GM21619 (cell line): ENCODE results near the gene CCDC12.

Experiments used
- ATAC-seq: cut with Tn5 transposase; IDR thresholded peaks from one replicate; pipeline ENCODE4 v1.9.1; 2021; ENCODE audit not compliant: unreplicated experiment

CCDC12 gene

GRCh38 chr3:46958467-46959160, 17.9 kb downstream of the CCDC12 start:
- ATAC-seq, result no peak

DNA sequence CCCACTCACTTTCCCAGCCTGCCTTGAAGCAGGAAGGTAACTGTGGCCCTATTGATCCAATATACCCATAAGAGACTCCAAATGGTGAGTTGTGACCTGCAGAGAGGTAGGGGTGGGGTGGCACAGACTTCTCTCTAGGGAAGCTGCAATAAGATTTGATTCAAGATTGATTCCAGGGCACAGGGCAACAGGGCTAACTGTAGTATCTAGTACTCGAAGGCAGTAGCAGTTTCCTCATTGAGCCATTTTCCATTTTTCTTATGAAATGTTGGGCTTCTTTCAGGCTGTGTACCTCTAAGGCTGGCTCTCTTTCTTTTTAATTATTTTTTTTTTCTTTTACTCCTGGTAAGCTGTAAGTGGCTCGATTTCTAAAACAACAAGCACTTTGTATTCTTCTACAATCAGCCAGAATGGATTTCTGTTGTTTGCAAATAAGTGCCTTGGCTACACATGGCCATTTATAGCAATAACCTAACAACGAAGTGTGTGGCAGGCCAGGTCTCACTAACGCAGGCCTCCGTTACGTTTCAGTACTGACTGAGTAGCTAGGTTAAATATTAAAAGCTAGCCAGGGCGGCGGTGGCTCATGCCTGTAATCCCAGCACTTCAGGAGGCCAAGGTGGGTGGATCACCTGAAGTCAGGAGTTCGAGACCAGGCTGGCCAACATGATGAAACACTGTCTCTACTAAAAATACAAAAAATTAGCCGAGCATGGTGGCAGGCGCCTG, 19.3 kb downstream of the CCDC12 start:
- ATAC-seq, result no peak

DNA sequence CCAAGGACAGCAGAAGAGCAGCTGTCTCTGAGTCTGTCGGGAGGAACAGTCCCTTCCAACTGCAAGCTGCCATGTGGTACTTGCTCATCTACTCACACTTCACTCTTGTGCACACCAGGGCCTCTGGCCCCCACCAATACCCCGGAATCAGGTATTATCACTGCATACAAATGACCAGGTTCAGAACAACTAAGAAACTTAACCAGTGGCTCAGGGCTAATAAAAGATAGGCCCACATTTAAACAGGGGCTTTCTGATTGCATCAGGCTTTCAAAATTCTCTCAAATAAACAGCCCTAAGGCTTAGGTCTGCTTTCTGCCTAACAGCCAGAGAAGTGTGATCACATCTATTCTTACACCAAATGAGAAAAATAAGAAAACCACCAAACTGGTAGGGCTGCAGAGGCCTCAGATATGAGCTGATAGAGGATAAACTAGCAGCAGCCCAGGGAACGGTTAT, 20.7 kb downstream of the CCDC12 start:
- ATAC-seq, result no peak

DNA sequence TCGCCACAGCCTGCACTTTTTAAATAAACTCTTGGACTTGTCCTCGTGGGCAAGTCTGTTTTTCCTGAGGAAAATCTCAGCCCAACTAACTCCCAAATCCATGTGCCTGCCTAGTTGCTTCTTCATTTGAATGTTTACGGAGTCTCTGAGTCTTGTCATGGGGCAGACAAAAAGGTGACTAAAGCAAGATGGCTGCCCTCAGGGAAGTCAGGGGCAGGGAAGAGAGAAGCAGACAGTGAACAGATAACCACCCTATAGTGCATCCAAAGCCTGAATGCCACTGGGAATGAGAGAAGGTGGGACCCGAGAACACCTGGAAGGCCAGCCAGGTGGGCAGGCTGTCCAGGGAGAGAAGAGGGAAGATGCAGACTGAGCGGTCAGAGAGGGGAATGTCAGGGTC, 21.4 kb downstream of the CCDC12 start:
- ATAC-seq, result no peak

- ATAC-seq, result no peak
Measured at GRCh38 chr3:46954178-46954577, 22.4 kb downstream of the CCDC12 start.

DNA sequence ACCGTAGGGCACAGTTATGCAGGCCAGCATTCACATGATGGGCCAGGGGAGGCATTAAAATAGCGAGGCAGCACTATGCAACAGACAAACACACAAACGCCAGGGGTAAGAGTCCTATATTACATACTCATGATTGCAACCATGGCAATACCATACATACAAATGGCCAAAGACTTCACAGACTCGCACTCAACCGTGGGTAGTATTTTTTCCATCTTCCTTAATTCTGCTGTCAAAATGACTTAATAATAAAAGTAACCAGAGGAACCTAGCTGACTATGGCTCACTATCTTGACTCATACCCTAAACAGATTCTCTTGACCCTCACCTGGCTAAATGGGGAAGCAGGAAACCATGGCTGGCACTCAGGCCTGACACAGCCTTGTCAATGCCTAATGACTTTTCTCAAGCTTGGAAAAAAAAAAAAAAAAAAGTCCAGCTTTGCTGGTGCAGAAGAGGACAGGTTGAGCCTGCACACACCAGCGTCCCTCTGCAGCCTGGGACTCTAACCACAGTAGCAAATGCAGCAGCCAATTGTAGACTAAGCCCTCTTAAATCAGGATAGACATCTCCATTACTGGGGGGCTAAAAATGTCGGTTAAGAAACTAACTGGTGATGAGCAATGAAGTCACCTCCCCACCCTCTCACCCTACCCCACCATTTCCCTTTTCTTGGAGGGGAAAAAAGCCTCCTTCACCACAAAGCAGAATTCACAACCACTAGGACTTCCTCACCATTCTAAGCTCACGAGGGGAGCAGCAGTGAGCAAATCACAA, 23.1 kb downstream of the CCDC12 start:
- ATAC-seq, result no peak

GRCh38 chr3:46952813-46953212, 23.7 kb downstream of the CCDC12 start:
- no peak for ATAC-seq

GRCh38 chr3:46950650-46951241, 25.8 kb downstream of the CCDC12 start:
- no peak for ATAC-seq

GRCh38 chr3:46950177-46950576, 26.4 kb downstream of the CCDC12 start:
- ATAC-seq, result no peak

DNA sequence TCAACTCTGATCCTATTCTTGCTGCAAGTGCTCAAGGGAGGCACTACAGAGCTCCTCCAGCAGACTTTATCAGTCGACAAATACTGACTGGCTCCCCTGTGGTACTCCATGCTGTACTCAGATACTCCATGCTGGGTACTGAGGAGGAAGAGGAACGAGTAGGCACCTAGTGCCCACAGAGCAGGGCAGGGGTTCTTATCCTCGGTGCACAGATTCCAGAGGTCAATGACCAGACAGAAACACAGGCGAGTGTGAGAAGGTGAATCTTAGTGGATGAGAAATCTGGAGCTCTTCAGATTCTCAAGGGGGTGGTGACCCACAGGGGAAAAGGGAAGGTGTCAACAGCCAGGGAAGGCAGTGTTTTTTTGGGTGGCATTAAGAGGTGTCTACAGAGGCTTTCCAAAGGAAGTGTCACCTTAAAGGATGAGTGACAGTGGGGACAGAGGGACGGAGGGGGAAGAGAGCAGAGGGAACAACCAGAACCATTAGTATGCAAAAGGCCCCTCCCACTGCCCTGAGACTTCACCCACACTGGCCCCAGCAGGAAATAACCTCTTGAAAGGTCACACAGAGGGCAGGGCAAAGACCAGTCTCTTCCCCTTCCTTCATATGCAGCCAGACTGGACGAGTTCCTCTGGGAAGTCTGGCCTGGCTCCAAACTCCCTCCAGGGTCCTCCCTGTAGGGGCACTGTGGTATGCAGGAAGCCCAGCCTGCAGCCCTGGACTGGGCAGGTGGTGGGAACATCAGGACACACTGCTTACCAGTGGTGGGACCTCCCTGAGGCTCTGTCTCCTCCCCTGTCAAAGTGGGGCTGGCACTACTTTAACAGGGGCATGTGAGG, 27.5 kb downstream of the CCDC12 start:
- ATAC-seq, result peak; percentile 39

DNA sequence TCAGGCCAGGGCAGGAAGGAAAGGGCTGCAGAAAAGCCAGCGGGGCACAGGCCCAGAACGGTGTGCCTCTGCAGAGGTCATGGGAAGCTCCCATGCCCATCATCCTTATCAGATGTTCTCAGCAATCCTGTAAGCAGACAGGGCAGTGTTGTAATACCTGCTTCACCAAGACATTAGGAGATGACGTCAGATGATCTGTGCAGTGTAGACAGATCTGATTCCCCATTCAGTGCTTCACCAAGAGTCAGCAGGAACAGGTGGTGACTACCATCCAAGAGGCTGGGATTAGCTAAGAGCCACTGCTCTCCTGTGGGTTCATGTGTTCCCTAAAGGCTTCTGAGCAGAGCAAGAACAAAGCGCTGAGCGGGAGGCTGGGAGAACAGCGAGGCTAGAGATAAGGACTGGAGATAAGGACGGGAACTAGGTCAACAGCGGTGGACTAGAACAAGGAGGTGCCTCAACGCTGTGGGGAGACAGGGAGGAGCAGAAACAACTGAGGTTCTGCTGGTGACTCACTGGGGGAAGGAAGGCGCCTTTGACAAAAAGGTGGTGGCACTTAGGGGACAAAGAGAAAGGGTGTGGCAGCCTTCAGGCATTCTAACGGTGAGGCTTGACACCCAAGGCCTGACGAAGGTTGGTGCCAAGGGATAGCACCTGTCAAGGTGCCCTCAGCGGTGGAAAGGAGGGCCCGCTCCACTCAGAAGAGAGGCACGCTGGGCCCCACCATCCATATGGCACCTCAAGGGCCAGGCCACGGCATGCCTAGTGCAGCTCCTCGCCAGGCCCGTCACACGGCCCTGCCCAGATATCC, 28.4 kb downstream of the CCDC12 start:
- ATAC-seq, result no peak

GRCh38 chr3:46947546-46947901, 29.0 kb downstream of the CCDC12 start:
- no peak for ATAC-seq

DNA sequence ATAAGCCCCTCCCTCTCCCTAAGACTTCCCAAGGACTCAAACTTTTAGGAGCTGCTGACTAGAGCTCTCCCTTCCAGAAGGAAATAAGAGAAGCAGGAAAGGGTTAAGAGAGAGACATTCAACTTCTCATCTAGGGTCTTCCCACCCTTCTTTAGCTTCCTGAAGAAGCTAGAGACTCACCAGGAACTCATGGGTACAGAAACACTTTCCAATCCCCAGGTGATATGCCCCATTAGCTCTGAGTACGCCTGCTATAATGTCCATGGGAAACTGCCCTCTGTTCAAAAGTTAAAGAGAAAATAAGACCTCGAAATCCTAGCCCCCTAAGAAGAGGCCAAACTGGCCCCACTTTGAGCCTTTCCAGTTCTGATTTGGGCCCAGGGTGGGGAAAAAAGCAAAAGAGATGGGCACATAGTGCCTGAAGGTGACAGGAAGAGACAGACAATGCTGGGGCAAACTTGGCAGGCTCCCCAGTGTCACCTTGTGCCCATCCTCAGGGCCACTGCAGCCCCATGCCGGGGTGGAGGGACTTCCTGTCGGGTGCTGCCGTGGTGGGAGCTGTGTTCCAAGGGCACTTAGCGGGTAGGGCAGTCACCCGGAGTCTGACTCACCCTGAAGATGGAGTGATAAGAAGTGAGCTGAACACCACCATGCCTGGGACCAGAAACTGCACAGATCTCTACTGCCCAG, 29.5 kb downstream of the CCDC12 start:
- no peak for ATAC-seq

DNA sequence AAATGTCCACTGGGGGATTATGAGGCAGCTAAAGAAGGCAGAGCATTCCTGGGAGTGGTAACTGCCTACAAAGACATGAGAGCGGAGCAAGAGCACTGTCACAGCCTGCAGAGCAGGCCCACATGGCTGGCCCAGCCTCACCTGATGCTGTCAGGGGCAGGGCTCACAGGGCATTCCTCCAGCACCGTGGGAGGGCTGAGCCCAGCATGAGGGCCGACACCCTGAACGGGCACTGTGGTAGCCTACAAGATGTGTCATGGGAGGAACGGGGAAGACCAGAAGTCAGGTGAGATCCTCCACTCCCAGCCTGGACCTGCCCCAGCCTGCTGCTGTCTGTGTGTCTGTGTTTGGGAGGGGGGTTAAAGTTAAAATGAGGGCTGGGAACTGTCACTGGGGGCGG, 30.1 kb downstream of the CCDC12 start:
- ATAC-seq, result no peak

- ATAC-seq, result no peak
Measured at GRCh38 chr3:46944191-46944590, 32.4 kb downstream of the CCDC12 start.

GRCh38 chr3:46943237-46944187, 33.0 kb downstream of the CCDC12 start:
- ATAC-seq, result no peak

- ATAC-seq, result no peak
Measured at GRCh38 chr3:46942481-46943236, 33.9 kb downstream of the CCDC12 start.
